Measurements from ENCODE around the gene RACGAP1. TPM values are rescaled to one million over a fixed set of nuclear protein-coding genes. Genes with fewer than 3 reads are reported as not detected.
A peak's percentile ranks its signal among the peaks of the same experiment; 100 is the strongest.

RACGAP1 gene
- total RNA-seq, 2 donors from 2014 or later, result 49.6 to 96.6 TPM

DNA sequence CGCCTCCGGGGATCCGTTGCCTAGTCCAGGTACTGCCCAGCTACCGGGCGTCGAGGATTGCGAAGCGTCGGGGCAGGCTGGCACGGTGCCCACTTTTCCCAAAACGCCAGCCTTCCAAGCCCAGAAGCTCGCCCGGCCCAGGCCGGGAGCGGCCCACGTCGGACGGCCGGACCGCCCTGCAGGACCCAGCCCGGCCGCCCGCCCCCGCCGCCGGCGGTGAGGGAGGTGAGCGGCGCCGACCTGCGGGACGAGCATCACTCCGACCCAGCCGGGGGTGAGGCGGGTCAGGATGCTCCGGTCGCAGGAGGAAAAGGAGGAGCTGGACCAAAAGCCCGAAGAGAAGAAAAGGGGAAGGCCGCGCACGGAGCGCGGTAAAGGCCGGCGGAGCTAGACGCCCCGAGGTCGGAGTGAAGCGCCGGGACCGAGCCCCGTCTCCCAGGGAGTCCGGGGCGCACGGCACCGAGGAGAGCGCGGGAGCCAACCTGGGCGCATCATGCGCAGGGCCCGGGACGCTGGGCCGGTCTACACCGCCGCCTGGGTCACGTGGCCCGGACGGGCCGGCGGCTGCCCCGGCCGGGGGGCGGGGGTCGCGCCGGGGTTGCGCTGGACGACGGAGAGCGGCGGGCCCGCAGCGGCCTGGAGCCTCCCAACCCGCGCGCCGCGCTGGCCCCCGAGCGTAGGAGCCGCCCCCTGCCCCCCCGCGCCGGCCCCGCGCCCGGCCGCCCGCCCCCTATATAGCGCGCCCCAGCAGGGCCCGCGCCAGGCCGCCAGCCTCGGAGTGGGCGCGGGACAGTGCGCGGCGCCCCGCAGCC is 64.0 kb downstream of the RACGAP1 start, which contains the start of gene AQP5:
Gene AQP5, plus strand, starts transcription at position 762 of the 812 bp plus-strand sequence. CDS start 146 bp downstream, outside the sequence.
- Mint-ChIP-seq H3K27ac (no peak within 1 kb of the TSS), H3K27me3 (ENCODE audit: insufficient read depth) (peaks cover 95% of the 10 kb centered on the region), H3K9me3 (no peaks in the 10 kb centered on the region), H3K36me3 (ENCODE audit: low read depth) (no peaks in the 10 kb centered on the region), H3K4me3 (peak within 1 kb of the TSS; percentile 25), H3K4me1 (peaks cover 14% of the 10 kb centered on the region)
- H3K27me3 ChIP-seq (ENCODE audit: control insufficient read depth, insufficient read depth, low read length, poor library complexity, severe bottlenecking), result peaks cover 97% of the 10 kb centered on the region
- H3K9me3 ChIP-seq (ENCODE audit: control insufficient read depth, low read length), result no peaks in the 10 kb centered on the region
- no peak within 1 kb of the TSS for H3K4me3 ChIP-seq (ENCODE audit: low read length)
- H3K4me1 ChIP-seq (ENCODE audit: control insufficient read depth, insufficient read depth, low read length), result no peaks in the 10 kb centered on the region
- no peaks in the 10 kb centered on the region for H3K36me3 ChIP-seq (ENCODE audit: control insufficient read depth, insufficient read depth, low read length)
- peak; percentile 81 for DNase-seq
- no peak within 1 kb of the TSS for H3K9ac ChIP-seq (ENCODE audit: extremely low read depth, low read length, poor library complexity, severe bottlenecking)
- 5 to 8% methylated on average over 43 to 108 of the region's 111 CpGs for WGBS, 2 experiments (ENCODE audit: insufficient coverage in 1 of 2, insufficient read length in 1 of 2)
- H3K27ac ChIP-seq (ENCODE audit: low read depth, low read length), result no peak within 1 kb of the TSS
- TF ChIP-seq, protein P1, sequence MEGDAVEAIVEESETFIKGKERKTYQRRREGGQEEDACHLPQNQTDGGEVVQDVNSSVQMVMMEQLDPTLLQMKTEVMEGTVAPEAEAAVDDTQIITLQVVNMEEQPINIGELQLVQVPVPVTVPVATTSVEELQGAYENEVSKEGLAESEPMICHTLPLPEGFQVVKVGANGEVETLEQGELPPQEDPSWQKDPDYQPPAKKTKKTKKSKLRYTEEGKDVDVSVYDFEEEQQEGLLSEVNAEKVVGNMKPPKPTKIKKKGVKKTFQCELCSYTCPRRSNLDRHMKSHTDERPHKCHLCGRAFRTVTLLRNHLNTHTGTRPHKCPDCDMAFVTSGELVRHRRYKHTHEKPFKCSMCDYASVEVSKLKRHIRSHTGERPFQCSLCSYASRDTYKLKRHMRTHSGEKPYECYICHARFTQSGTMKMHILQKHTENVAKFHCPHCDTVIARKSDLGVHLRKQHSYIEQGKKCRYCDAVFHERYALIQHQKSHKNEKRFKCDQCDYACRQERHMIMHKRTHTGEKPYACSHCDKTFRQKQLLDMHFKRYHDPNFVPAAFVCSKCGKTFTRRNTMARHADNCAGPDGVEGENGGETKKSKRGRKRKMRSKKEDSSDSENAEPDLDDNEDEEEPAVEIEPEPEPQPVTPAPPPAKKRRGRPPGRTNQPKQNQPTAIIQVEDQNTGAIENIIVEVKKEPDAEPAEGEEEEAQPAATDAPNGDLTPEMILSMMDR (conservative IDR thresholded peaks at IDR 0.05), result no peak

DNA sequence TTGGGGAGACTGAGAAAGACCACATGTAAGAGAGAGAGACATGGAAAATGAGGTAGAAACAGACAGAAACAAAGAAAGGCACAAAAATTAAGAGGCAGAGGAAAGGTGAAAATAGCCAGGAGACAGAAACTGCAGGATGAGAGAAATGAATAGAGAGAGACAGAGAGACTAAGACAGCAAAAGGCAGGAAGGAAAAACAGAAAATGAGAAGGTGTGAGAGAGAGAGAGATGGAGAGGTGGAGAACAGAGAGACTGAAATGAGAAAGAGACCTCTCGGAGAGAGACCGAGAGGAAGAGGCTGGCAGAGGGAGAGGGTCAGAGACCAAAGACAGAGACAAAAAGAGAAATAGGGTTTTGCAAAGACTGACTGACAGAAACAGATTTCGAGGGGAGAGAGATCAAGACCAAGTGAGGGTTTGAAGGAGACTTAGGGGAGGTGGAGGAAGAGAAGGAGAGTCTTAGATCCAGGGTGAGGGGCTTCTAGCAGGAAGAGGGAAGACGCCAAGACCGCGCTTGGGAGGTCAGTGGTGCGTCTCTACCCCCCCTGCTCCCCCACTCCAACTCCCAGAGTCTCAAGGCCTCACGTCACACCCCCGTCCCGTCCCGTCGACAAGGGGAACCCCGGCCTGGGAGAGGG is 64.7 kb downstream of the RACGAP1 start:
- Histone ChIP-seq H3K9ac (ENCODE audit: extremely low read depth, low read length, poor library complexity, severe bottlenecking) (no peak overlapping the region), H3K27me3 (ENCODE audit: control insufficient read depth, insufficient read depth, low read length, poor library complexity, severe bottlenecking) (peaks cover 97% of the 10 kb centered on the region), H3K27ac (ENCODE audit: low read depth, low read length) (no peak overlapping the region), H3K36me3 (ENCODE audit: control insufficient read depth, insufficient read depth, low read length) (no peaks in the 10 kb centered on the region), H3K4me3 (ENCODE audit: low read length) (no peak overlapping the region), H3K4me1 (ENCODE audit: control insufficient read depth, insufficient read depth, low read length) (no peaks in the 10 kb centered on the region), H3K9me3 (ENCODE audit: control insufficient read depth, low read length) (no peaks in the 10 kb centered on the region)
- no peak overlapping the region for H3K27ac Mint-ChIP-seq
- H3K4me1 Mint-ChIP-seq, result peaks cover 14% of the 10 kb centered on the region
- no peak for DNase-seq
- H3K9me3 Mint-ChIP-seq, result no peaks in the 10 kb centered on the region
- peaks cover 95% of the 10 kb centered on the region for H3K27me3 Mint-ChIP-seq (ENCODE audit: insufficient read depth)
- TF ChIP-seq, protein P1 (conservative IDR thresholded peaks at IDR 0.05), result no peak
- H3K36me3 Mint-ChIP-seq (ENCODE audit: low read depth), result no peaks in the 10 kb centered on the region
- peak overlapping the region; percentile 25 for H3K4me3 Mint-ChIP-seq
- 66 to 79% methylated on average over 3 to 13 of the region's 13 CpGs for WGBS, 2 experiments (ENCODE audit: insufficient coverage in 1 of 2, insufficient read length in 1 of 2)

DNA sequence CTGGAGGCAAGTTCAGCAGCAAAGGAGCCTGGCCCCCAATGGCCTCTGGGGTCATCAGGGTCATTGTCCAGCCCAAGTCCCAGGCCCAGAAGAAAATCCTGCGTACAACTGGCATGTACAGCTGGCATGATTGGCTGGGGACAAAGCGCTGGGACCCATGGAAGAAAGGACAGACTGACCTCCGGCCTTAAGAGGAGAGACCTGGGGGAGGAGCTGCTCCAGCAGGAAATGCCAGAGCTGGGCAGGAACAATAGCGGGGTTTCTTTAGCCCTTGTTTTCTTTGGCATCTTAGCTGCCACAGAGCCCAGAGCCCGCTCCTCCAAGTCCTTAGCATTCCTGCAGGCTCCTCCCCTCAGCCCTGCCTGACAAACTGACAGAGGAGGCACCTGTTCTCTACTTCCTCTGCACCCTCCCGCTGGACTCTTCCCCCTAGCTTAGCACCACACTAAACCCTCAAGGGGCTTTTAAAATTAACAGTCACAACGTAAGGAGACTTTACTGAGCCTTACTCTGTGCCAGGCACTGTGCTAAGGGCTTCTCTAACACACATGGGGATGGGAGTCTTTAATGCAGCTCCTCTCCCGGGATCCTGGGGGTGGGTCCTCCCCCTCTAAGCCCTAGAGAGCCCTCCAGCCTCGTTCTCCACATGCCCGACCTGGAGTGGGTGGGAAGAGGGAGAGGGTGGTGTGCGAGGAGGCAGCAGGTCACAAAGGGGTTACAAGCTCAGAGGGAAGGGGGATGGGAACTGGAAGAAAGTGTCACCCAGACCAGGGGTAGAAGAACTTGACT is 65.4 kb downstream of the RACGAP1 start:
- Mint-ChIP-seq H3K27me3 (ENCODE audit: insufficient read depth) (peaks cover 92% of the 10 kb centered on the region), H3K36me3 (ENCODE audit: low read depth) (no peaks in the 10 kb centered on the region), H3K9me3 (no peaks in the 10 kb centered on the region), H3K27ac (no peak overlapping the region), H3K4me3 (peak overlapping the region; percentile 25), H3K4me1 (peaks cover 14% of the 10 kb centered on the region)
- WGBS, 2 experiments (ENCODE audit: insufficient coverage in 1 of 2, insufficient read length in 1 of 2), result 33 to 38% methylated on average over 7 to 11 of the region's 11 CpGs
- DNase-seq, result peak; percentile 86
- TF ChIP-seq, protein P1 (conservative IDR thresholded peaks at IDR 0.05), result no peak
- Histone ChIP-seq H3K4me3 (ENCODE audit: low read length) (no peak overlapping the region), H3K36me3 (ENCODE audit: control insufficient read depth, insufficient read depth, low read length) (no peaks in the 10 kb centered on the region), H3K9me3 (ENCODE audit: control insufficient read depth, low read length) (no peaks in the 10 kb centered on the region), H3K9ac (ENCODE audit: extremely low read depth, low read length, poor library complexity, severe bottlenecking) (no peak overlapping the region), H3K4me1 (ENCODE audit: control insufficient read depth, insufficient read depth, low read length) (no peaks in the 10 kb centered on the region), H3K27me3 (ENCODE audit: control insufficient read depth, insufficient read depth, low read length, poor library complexity, severe bottlenecking) (peaks cover 93% of the 10 kb centered on the region), H3K27ac (ENCODE audit: low read depth, low read length) (no peak overlapping the region)

Data from endodermal cell (in vitro differentiated cells).